T-helper 17 cell (primary cell): ENCODE results near the gene TMEM220. TPM values are rescaled to one million over a fixed set of nuclear protein-coding genes. Genes with fewer than 3 reads are reported as not detected.

ENCODE experiments used
- total RNA-seq, 4 donors: library from RNA in 2 of 4; stranded (reverse) in 2 of 4; gene quantifications; one replicate each; pipeline ENCODE4 v1.2.3 and lab custom pipeline; 2022 to 2026

The TMEM220 gene
- total RNA-seq, 2 donors from 2014 or later, result 0.77 to 0.81 TPM

Other genes with a start within 250 kb of the TMEM220 start
- not detected for gene MYH1, start 211.5 kb downstream of the TMEM220 start, total RNA-seq
- gene MYH2, start 180.4 kb downstream of the TMEM220 start, total RNA-seq, result not detected
- gene MYH3, start 72.7 kb downstream of the TMEM220 start, total RNA-seq, result 1 to 10 TPM; 2.8 to 3.2 TPM
- gene SCO1, start 32.5 kb downstream of the TMEM220 start, total RNA-seq, result 10 to 100 TPM; 16.4 to 17.7 TPM
- 10 to 100 TPM; 17.6 to 20.9 TPM for gene ADPRM, start 32.4 kb downstream of the TMEM220 start, total RNA-seq
- not detected for gene TMEM238L, start 74.1 kb upstream of the TMEM220 start, total RNA-seq
- not detected for gene PIRT, start 108.1 kb upstream of the TMEM220 start, total RNA-seq